Mesenchymal stem cell (in vitro differentiated cells and primary cell): ENCODE measurements around the gene STMP1.

Source experiments
- DNase-seq: peaks from one replicate; pipeline ENCODE4 v3.0.0-alpha.2; 2013
- H2AFZ ChIP-seq: one replicate; pipeline ENCODE4 v1.6.1; 2013; ENCODE audit warnings: low read depth, mild to moderate bottlenecking, control low read depth, inconsistent platforms, low read length, moderate library complexity
- H2AK5ac ChIP-seq: 2 replicates; pipeline ENCODE4 v1.6.1; 2013; ENCODE audit warnings: low read length, moderate library complexity, mild to moderate bottlenecking, inconsistent platforms; ENCODE audit not compliant: severe bottlenecking
- H2BK120ac ChIP-seq: one replicate; pipeline ENCODE4 v1.6.1; 2013; ENCODE audit warnings: low read depth, mild to moderate bottlenecking, inconsistent platforms, low read length, moderate library complexity
- H2BK12ac ChIP-seq, 2 experiments: one replicate each; pipeline ENCODE4 v1.6.1; 2013; ENCODE audit warnings: inconsistent platforms in 2 of 2, low read length in 2 of 2, mild to moderate bottlenecking in 2 of 2, moderate library complexity in 2 of 2, control low read depth in 1 of 2
- H2BK15ac ChIP-seq: one replicate; pipeline ENCODE4 v1.6.1; 2013; ENCODE audit warnings: mild to moderate bottlenecking, low read depth, inconsistent platforms; ENCODE audit not compliant: poor library complexity, severe bottlenecking
- H2BK5ac ChIP-seq: 2 replicates; pipeline ENCODE4 v1.6.1; 2013; ENCODE audit warnings: low read depth, mild to moderate bottlenecking, low read length, control low read depth, inconsistent platforms; ENCODE audit not compliant: poor library complexity, severe bottlenecking
- H3K14ac ChIP-seq, 2 experiments: one replicate each; pipeline ENCODE4 v1.6.1; 2013; ENCODE audit warnings: inconsistent platforms in 2 of 2, low read length in 2 of 2, control low read depth in 1 of 2, mild to moderate bottlenecking in 1 of 2, moderate library complexity in 1 of 2
- H3K18ac ChIP-seq, 2 experiments: one replicate each; pipeline ENCODE4 v1.6.1; 2013; ENCODE audit warnings: inconsistent platforms in 2 of 2, low read length in 2 of 2, control low read depth in 1 of 2, low read depth in 1 of 2, mild to moderate bottlenecking in 1 of 2
- H3K23ac ChIP-seq, 2 experiments: one replicate each; pipeline ENCODE4 v1.6.1; 2013; ENCODE audit warnings: inconsistent platforms in 2 of 2, low read length in 2 of 2, mild to moderate bottlenecking in 2 of 2, moderate library complexity in 2 of 2, control low read depth in 1 of 2
- H3K27ac ChIP-seq: 2 replicates; pipeline ENCODE4 v1.5.1; 2013; ENCODE audit warnings: mild to moderate bottlenecking, moderate library complexity, low read length, control low read depth, inconsistent platforms; ENCODE audit not compliant: poor library complexity, severe bottlenecking
- H3K27me3 ChIP-seq, 2 experiments: 2 replicates each; pipeline versions ENCODE4 v1.6.1 to v1.7.0; 2013; ENCODE audit warnings: low read length in 2 of 2, mild to moderate bottlenecking in 2 of 2, moderate library complexity in 2 of 2, control low read depth in 1 of 2, inconsistent platforms in 1 of 2; ENCODE audit not compliant: control insufficient read depth in 1 of 2, insufficient read depth in 1 of 2
- H3K36me3 ChIP-seq, 2 experiments: 2 replicates each; pipeline versions ENCODE4 v1.6.1 to v1.7.0; 2013; ENCODE audit warnings: low read length in 2 of 2, control low read depth in 1 of 2, inconsistent platforms in 1 of 2, low read depth in 1 of 2, mild to moderate bottlenecking in 1 of 2; ENCODE audit not compliant: insufficient read depth in 2 of 2, control insufficient read depth in 1 of 2
- H3K4ac ChIP-seq, 2 experiments: one replicate each; pipeline ENCODE4 v1.6.1; 2013; ENCODE audit warnings: inconsistent platforms in 2 of 2, low read length in 2 of 2, mild to moderate bottlenecking in 2 of 2, moderate library complexity in 2 of 2, control low read depth in 1 of 2, low read depth in 1 of 2
- H3K4me1 ChIP-seq: 2 replicates; pipeline ENCODE4 v1.6.1; 2013; ENCODE audit warnings: low read depth, low read length, control low read depth; ENCODE audit not compliant: control insufficient read depth, insufficient read depth
- H3K4me2 ChIP-seq: 2 replicates; pipeline ENCODE4 v1.6.1; 2013; ENCODE audit warnings: low read length, mild to moderate bottlenecking, inconsistent platforms; ENCODE audit not compliant: poor library complexity, severe bottlenecking
- H3K4me3 ChIP-seq, 2 experiments: 2 replicates each; pipeline versions ENCODE4 v1.5.1 to v1.7.0; 2013; ENCODE audit warnings: low read length in 2 of 2, mild to moderate bottlenecking in 2 of 2, control low read depth in 1 of 2, low read depth in 1 of 2; ENCODE audit not compliant: insufficient read depth in 1 of 2
- H3K79me1 ChIP-seq: replicated peaks from 2 replicates; pipeline ENCODE4 v1.6.1; 2013; ENCODE audit warnings: mild to moderate bottlenecking, control low read depth, low read length, inconsistent platforms; ENCODE audit not compliant: poor library complexity, severe bottlenecking
- H3K9ac ChIP-seq: 2 replicates; pipeline ENCODE4 v1.7.0; 2013; ENCODE audit warnings: mild to moderate bottlenecking, low read length, moderate library complexity
- H3K9me3 ChIP-seq: 2 replicates; pipeline ENCODE4 v1.7.0; 2013; ENCODE audit warnings: mild to moderate bottlenecking, low read length; ENCODE audit not compliant: control insufficient read depth
- H4K8ac ChIP-seq: one replicate; pipeline ENCODE4 v1.6.1; 2013; ENCODE audit warnings: inconsistent platforms, mild to moderate bottlenecking, low read length, moderate library complexity
- H4K91ac ChIP-seq: one replicate; pipeline ENCODE4 v1.6.1; 2013; ENCODE audit warnings: mild to moderate bottlenecking, low read length, inconsistent platforms
- WGBS: methylation state at CpG from one replicate; pipeline ENCODE4 v1.1.7; 2013; ENCODE audit warnings: mixed read lengths; 5-methylcytosine and 5-hydroxymethylcytosine counted together

STMP1 gene

DNA sequence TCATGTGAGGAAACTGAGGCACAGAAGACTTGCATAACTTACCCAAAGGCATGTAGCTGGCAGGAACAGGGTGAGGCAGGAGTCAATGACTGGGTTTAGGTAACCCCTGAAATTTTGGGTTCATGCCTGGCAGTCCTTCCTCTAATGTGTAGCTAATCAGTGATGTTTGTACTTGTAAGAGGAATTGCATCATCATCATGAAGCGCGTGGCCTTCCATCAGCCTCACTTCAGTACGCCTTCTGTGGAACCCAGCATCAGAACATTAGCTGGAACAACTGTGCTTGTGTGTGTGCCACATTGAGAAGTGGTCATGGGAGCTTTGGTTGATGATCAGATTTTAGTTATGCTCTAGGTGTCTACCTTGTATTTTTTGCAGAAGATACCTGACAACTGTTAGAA lies 18.2 kb upstream of the STMP1 start:
- no peak overlapping the region for H4K91ac ChIP-seq
- no peak overlapping the region for H3K18ac ChIP-seq
- H3K4me2 ChIP-seq, result no peak overlapping the region
- H3K14ac ChIP-seq, result no peak overlapping the region
- H3K27me3 ChIP-seq, result no peaks in the 10 kb centered on the region
- no peak overlapping the region for H2BK12ac ChIP-seq
- no peak overlapping the region for H3K4me3 ChIP-seq
- WGBS, result 99% methylated on average over 3 of the region's 3 CpGs
- H3K9ac ChIP-seq, result no peak overlapping the region
- no peak overlapping the region for H4K8ac ChIP-seq
- H3K9me3 ChIP-seq, result no peaks in the 10 kb centered on the region
- peaks cover 3% of the 10 kb centered on the region for H3K4me1 ChIP-seq
- H3K4ac ChIP-seq, result no peak overlapping the region
- no peak for DNase-seq
- peaks cover 16 to 82% of the 10 kb centered on the region in 2 experiments for H3K36me3 ChIP-seq
- H3K23ac ChIP-seq, result no peak overlapping the region
- no peak overlapping the region for H2BK15ac ChIP-seq
- no peak overlapping the region for H2BK5ac ChIP-seq
- no peak overlapping the region for H2AFZ ChIP-seq
- H2AK5ac ChIP-seq, result no peak overlapping the region
- no peaks in the 10 kb centered on the region for H3K79me1 ChIP-seq
- no peak overlapping the region for H3K27ac ChIP-seq
- no peak overlapping the region for H2BK120ac ChIP-seq

DNA sequence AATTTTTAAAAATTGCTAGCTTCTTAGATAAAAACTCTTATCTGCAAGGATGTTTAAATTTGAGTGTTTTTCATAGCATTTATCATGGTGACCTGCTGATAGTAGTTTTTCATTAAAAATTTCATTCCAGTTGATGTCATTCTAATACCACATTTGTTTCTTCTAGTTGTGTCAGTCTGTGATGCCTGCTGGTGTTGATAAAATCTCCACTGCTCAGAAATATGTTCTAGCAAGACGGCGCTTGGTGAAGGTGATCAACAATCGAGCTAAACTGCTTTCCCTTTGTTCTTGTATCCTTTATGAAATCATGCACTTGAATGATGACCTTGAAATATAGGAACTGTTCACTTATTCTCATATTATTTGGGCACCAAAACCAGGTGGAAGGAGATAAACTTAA lies 17.6 kb upstream of the STMP1 start:
- Histone ChIP-seq H3K4me3 (no peak overlapping the region), H3K18ac (no peak overlapping the region), H2AK5ac (no peak overlapping the region), H3K4me2 (no peak overlapping the region), H3K23ac (no peak overlapping the region), H3K36me3 (peaks cover 13 to 80% of the 10 kb centered on the region in 2 experiments), H2BK12ac (no peak overlapping the region), H3K27me3 (no peaks in the 10 kb centered on the region), H2AFZ (no peak overlapping the region), H3K14ac (no peak overlapping the region), H2BK120ac (no peak overlapping the region), H3K79me1 (no peaks in the 10 kb centered on the region), H3K9ac (no peak overlapping the region), H4K8ac (no peak overlapping the region), H4K91ac (no peak overlapping the region), H3K9me3 (no peaks in the 10 kb centered on the region), H2BK5ac (no peak overlapping the region), H3K4me1 (peaks cover 3% of the 10 kb centered on the region), H3K4ac (no peak overlapping the region), H3K27ac (no peak overlapping the region), H2BK15ac (no peak overlapping the region)
- no peak for DNase-seq
- WGBS, result 93% methylated on average over 2 of the region's 3 CpGs

DNA sequence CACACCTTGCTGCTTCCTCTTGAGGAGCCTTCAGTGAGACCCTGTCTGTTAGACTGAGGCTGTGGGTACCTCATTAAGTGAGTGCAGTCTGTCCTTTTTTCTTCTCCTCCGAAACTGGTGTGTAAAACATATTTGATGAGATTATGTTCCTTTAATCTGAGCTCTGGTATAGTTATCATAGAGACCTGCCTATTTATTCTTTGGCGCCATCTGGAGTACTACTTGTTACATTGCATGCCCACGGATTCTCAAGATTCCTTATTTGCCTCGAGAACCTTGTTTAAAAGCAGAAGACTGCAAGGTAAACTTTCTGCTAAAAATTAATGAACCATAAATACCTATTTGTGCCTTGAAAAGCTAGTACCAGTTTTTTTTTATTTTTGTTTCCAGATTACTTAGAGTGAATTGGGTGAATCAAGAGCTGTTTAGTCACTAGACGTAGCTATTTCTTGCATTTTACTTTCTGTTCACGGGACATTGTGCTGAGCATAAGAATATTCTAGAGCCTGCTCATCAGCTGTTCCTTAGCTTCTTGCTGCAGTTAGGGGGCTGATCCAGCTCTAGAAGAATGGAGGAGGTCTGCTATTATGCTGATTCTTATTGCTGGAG lies 16.9 kb upstream of the STMP1 start:
- Histone ChIP-seq H2BK12ac (no peak overlapping the region), H2AFZ (no peak overlapping the region), H3K27ac (no peak overlapping the region), H2AK5ac (no peak overlapping the region), H2BK15ac (no peak overlapping the region), H3K27me3 (no peaks in the 10 kb centered on the region), H3K18ac (no peak overlapping the region), H2BK5ac (no peak overlapping the region), H2BK120ac (no peak overlapping the region), H3K4me2 (no peak overlapping the region), H4K8ac (no peak overlapping the region), H3K9ac (peak overlapping the region; percentile 42), H3K4ac (no peak overlapping the region), H3K36me3 (peaks cover 13 to 74% of the 10 kb centered on the region in 2 experiments), H3K9me3 (no peaks in the 10 kb centered on the region), H3K23ac (no peak overlapping the region), H3K4me3 (no peak overlapping the region), H3K79me1 (no peaks in the 10 kb centered on the region), H4K91ac (no peak overlapping the region), H3K14ac (no peak overlapping the region), H3K4me1 (peaks cover 3% of the 10 kb centered on the region)
- WGBS, result 73% methylated on average over 5 of the region's 6 CpGs
- DNase-seq, result peak; percentile 60

DNA sequence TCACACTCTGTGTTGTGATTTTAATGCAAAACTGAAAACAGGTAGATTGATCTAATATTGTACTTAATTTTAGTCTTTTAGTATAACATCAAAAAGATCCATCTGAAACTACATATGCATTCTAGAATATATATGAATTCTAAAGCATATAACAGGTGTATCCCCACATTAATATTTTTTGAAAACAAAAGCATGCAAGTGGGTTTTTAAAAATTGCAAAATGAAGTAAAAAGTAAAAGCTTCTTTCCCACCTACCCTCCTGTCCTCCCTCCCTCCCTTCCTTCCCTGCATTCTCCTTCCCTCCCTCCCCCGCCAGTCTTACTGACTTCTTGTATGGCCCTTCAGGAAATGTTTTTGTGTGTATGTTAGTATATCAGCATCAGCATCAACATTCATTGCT lies 14.6 kb upstream of the STMP1 start:
- Histone ChIP-seq H2BK15ac (no peak overlapping the region), H3K9ac (no peak overlapping the region), H4K8ac (no peak overlapping the region), H3K18ac (no peak overlapping the region), H3K4me3 (no peak overlapping the region), H3K9me3 (no peaks in the 10 kb centered on the region), H3K4me1 (peaks cover 9% of the 10 kb centered on the region), H3K36me3 (peaks cover 7 to 66% of the 10 kb centered on the region in 2 experiments), H2AFZ (no peak overlapping the region), H3K4me2 (no peak overlapping the region), H2BK120ac (no peak overlapping the region), H3K27ac (no peak overlapping the region), H3K14ac (no peak overlapping the region), H2AK5ac (no peak overlapping the region), H3K27me3 (no peaks in the 10 kb centered on the region), H3K79me1 (peaks cover 2% of the 10 kb centered on the region), H2BK5ac (no peak overlapping the region), H4K91ac (no peak overlapping the region), H3K23ac (no peak overlapping the region), H3K4ac (no peak overlapping the region), H2BK12ac (no peak overlapping the region)
- no peak for DNase-seq
- no CpG with 5 or more reads among the region's 1 CpG for WGBS
